Peyer's patch (tissue), 4 donors: ENCODE measurements around the gene SHMT2.

Experiments
- POLR2A ChIP-seq, 2 donors: fragments of 450-650 bp; IDR thresholded peaks; one replicate each; pipeline ENCODE4 v1.5.1; 2017; ENCODE audit warnings: antibody characterized with exemption in 2 of 2, mild to moderate bottlenecking in 2 of 2, moderate library complexity in 2 of 2
- TF ChIP-seq, protein P1 (sequence below), 6 experiments: fragments of 450-650 bp in 4 of 6; fragments of 200-600 bp in 2 of 6; sonication (generic) in 1 of 6; IDR thresholded peaks; one replicate each; pipeline ENCODE4 v1.5.1; 2017 to 2019; ENCODE audit warnings: antibody characterized with exemption in 6 of 6, mild to moderate bottlenecking in 3 of 6, moderate library complexity in 1 of 6

DNA sequence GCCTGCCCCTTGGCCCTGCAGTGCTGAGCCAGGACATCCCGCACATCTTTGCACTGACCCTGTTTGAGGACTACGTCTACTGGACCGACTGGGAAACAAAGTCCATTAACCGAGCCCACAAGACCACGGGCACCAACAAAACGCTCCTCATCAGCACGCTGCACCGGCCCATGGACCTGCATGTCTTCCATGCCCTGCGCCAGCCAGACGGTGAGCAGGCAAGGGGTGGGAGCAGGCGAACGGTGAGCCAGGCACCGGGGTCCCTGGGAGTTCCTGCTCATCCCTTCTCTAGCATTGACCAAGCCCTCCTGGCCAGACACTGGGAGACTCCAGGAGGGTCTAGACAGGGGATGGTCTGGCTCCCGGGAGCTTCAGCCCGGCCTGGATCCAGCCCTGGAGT lies 30.3 kb upstream of the SHMT2 start:
- no peak for TF ChIP-seq POLR2A (IDR thresholded peaks at IDR 0.05)
- TF ChIP-seq, protein P1, sequence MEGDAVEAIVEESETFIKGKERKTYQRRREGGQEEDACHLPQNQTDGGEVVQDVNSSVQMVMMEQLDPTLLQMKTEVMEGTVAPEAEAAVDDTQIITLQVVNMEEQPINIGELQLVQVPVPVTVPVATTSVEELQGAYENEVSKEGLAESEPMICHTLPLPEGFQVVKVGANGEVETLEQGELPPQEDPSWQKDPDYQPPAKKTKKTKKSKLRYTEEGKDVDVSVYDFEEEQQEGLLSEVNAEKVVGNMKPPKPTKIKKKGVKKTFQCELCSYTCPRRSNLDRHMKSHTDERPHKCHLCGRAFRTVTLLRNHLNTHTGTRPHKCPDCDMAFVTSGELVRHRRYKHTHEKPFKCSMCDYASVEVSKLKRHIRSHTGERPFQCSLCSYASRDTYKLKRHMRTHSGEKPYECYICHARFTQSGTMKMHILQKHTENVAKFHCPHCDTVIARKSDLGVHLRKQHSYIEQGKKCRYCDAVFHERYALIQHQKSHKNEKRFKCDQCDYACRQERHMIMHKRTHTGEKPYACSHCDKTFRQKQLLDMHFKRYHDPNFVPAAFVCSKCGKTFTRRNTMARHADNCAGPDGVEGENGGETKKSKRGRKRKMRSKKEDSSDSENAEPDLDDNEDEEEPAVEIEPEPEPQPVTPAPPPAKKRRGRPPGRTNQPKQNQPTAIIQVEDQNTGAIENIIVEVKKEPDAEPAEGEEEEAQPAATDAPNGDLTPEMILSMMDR (IDR thresholded peaks at IDR 0.05): no peak
